Spleen (tissue), 7 donors: ENCODE results near the gene LITAF.

Experiments used
- CTCF ChIP-seq, 11 experiments: fragments of 200-600 bp in 7 of 11; fragments of 450-650 bp in 4 of 11; sonication (generic) in 4 of 11; IDR thresholded peaks in 8 of 11; conservative IDR thresholded peaks in 3 of 11; 1 replicate in 7 of 11; 2 replicates in 4 of 11; pipeline versions ENCODE4 v1.4.0 to v1.8.0; 2016 to 2021; ENCODE audit warnings: antibody characterized with exemption in 11 of 11, inconsistent platforms in 4 of 11, mild to moderate bottlenecking in 1 of 11
- POLR2A ChIP-seq, 3 donors: fragments of 450-650 bp; IDR thresholded peaks; one replicate each; pipeline ENCODE4 v1.5.1; 2017; ENCODE audit warnings: antibody characterized with exemption in 3 of 3, mild to moderate bottlenecking in 1 of 3
- POLR2AphosphoS5 ChIP-seq, 3 donors: sonication (generic); formaldehyde crosslinking; IDR thresholded peaks; one replicate each; pipeline ENCODE4 v1.5.1; 2017; ENCODE audit warnings: antibody characterized with exemption in 3 of 3
- donor health status: DM: no; HTN: no; CAD: no; lungs with moderate emphysema.
- donor health status: DM: no; HTN: no; CAD: no.
- donor health status: DM: no; HTN: no; CAD: no.

- no peak for TF ChIP-seq CTCF (IDR thresholded peaks at IDR 0.05 in 8 of 11, conservative IDR thresholded peaks at IDR 0.05 in 3 of 11)
- TF ChIP-seq POLR2A (IDR thresholded peaks at IDR 0.05) = no peak
- TF ChIP-seq POLR2AphosphoS5 (IDR thresholded peaks at IDR 0.05) = no peak
Measured at GRCh38 chr16:11507350-11507749, 79.4 kb downstream of the LITAF start.
